H54 (cell line): ENCODE measurements around the gene SLC25A47.
"Not testable (repeated sequence)": the region's sequence is repeated elsewhere in the genome, so short reads cannot be mapped to it uniquely, and the experiment has no call there.

ENCODE experiments used
- DNase-seq: peaks from one replicate; pipeline ENCODE4 v3.0.0; 2011; ENCODE audit warnings: low spot score, mixed read lengths; ENCODE audit not compliant: insufficient read length
- FAIRE-seq: peaks from 3 replicates; lab custom pipeline; 2011; peaks lifted over from hg19 to GRCh38; lab: Jason Lieb, UNC
- POLR2A ChIP-seq: IDR thresholded peaks from 2 replicates; pipeline ENCODE4 v1.6.1; 2011; ENCODE audit warnings: low read depth, mild to moderate bottlenecking, low read length

Gene SLC25A47

DNA sequence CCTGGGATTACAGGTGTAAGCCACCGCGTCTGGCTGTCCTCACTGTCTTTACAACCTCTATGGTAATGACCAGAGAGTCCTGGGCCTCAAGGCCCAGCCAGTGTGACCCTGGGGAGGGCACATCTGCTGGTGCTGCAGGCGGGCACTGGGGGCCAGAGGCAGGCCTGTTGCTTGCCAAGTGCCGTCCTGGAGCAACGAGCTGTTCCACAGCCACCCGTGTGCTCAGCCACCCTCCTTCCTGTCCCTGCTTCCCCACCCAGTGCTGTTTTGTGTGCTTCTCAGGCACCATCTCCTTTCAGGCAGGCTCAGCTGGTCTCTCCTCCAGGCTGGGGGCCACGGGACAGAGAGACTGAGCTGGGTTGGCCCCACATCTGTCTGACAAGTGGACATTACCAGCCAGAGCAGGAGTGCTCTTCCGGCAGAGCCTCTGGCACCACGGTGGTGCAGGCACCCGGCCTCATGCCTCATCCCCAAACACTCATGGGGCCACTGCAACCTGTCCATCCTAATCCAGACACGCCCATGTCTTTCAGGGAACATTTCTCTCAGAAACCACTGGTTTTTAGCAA, 9.0 kb downstream of the SLC25A47 start:
- FAIRE-seq, result no peak
- DNase-seq, result no peak
- TF ChIP-seq POLR2A, result no peak

DNA sequence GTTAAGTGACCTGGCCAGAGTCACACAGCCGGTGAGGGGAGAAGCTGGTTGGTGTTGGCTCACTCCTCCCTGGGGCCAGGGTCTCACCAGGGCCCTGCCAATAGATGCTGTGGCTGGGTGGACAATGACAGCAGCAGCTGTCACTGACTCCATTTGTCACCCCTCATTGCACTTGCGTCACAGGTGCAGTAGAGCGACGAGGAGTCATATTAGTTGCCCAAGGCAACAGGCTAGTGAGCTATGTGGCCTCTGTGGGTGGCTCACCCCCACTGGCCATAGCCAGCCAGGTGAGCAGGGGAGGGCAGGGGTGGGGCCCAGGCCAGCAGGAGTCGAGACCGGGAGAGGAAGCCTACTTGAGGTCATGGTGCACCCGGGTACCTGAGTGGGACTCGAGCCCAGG, 9.7 kb downstream of the SLC25A47 start:
- FAIRE-seq, result no peak
- TF ChIP-seq POLR2A, result no peak
- no peak for DNase-seq

GRCh38 chr14:100333311-100333710, 10.2 kb downstream of the SLC25A47 start:
- TF ChIP-seq POLR2A, result no peak

DNA sequence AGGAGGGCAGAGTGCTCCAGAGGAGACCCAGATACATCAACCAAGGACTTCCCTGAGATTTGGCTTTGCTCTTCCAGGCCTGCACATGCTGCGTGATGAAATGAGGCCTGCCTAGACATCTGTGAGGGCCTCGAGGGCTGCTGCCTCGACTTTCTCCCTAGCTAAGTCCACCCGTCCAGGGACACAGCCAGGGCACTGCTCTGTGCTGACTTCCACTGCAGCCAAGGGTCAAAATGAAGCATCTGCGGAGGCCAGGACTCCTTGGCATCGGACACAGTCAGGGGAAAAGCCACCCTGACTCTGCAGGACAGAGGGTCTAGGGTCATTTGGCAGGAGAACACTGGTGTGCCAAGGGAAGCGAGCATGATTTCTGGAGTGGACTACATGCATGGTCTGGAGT, 10.7 kb downstream of the SLC25A47 start:
- no peak for FAIRE-seq
- DNase-seq, result no peak
- no peak for TF ChIP-seq POLR2A

More at GRCh38 chr14:100333311-100333710, 10.2 kb downstream of the SLC25A47 start:
- no peak for FAIRE-seq
- DNase-seq, result no peak

DNA sequence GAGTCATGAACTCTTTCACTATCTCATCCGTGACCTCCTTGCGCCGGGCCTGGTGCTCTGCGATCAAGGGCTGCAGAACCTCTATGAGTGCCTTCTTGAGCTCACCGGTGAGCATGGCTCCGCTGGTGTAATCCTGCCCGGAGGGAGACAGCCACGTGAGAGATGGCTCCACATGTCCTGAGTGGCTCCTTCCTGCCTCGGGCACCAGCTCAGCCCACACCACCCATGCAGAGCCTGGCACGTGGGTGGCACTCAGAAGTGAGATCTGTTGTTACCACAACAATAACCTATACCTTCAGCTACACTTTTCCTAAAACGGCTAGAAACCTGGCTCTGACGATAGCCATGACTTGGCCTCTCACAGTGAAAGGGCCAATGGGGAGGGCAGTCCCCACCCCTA, 11.8 kb downstream of the SLC25A47 start:
- FAIRE-seq (no peak), DNase-seq (no peak)
- TF ChIP-seq POLR2A, result no peak

GRCh38 chr14:100336618-100337530, 13.7 kb downstream of the SLC25A47 start:
- TF ChIP-seq POLR2A, result no peak
- no peak for DNase-seq
- no peak for FAIRE-seq

DNA sequence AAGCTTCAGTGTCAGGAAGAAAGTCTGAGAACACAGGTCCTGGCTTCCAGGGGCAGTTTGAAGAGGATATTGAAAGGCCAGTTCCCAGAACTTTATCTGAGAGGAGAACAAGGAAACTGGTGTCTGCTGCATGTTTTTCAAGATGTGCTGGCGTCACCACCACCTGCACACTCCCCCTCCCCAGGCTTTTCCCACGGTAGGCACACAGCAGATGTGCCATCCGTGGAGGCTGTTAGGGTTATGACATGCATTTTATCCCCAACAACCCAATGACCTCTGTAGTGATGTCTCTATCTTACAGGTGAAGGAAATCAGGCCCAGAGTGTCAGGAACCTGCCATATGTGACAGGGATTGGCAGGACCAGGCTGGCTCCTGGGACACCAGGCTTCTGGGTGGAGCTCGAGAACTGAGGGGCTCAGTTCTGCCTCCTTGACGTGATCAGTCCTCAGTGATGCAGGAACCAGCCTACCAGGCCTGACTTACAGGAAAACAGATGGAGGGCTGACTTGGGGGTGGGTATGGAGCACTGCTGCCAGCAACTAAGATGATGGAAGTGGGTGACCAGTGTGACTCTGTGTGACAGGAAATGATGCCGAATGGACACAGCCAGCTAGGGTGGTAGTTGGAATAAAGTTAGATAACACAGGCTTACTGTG, 16.8 kb downstream of the SLC25A47 start:
- no peak for DNase-seq
- no peak for FAIRE-seq
- no peak for TF ChIP-seq POLR2A

GRCh38 chr14:100340423-100340813, 17.3 kb downstream of the SLC25A47 start:
- DNase-seq (no peak), FAIRE-seq (no peak)
- TF ChIP-seq POLR2A, result no peak

DNA sequence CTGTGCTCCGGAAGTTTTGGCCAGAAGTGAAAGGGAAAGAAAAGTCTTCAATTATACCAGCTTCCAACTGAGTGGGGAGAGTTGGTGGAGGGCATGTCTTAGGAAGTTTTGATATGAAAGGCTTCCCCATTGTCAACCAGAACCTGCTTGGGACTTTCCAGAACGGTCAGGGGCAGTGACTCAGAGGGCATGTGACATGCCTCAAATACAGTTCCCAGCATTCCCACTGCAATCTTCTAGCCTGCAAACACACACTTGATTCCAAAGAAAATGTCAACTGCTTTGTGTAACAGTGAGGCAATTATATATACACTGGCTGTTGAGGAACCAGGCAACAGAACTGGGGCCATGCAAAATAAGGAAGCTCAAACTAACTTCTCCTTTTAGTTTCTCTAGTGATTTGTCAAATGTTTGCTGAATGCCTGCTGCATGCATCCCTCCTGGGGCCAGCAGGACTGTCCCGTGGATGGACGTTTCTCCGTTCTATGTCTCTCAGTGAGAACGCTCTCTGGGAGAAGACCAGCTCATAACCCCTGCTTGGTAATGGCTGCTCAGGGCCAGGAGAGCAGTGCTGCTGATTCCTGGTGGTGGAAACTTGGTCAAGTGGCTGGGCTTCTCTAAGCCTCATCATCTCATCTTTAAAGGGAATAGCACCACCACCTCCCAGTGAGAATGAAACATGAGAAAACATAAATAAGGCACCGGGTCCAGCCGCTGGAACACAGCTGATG, 18.3 kb downstream of the SLC25A47 start:
- TF ChIP-seq POLR2A, result no peak
- FAIRE-seq (peak; percentile 86), DNase-seq (peak; percentile 75)

- no peak for FAIRE-seq
- no peak for TF ChIP-seq POLR2A
- DNase-seq, result no peak
These were observed 19.1 kb downstream of the SLC25A47 start for GRCh38 chr14:100342195-100342594.

- not testable (repeated sequence) for FAIRE-seq, DNase-seq
These were observed 19.7 kb downstream of the SLC25A47 start for GRCh38 chr14:100342826-100343225.

- DNase-seq, FAIRE-seq: not testable (repeated sequence)
These were observed 21.5 kb downstream of the SLC25A47 start for GRCh38 chr14:100344657-100345056.

DNA sequence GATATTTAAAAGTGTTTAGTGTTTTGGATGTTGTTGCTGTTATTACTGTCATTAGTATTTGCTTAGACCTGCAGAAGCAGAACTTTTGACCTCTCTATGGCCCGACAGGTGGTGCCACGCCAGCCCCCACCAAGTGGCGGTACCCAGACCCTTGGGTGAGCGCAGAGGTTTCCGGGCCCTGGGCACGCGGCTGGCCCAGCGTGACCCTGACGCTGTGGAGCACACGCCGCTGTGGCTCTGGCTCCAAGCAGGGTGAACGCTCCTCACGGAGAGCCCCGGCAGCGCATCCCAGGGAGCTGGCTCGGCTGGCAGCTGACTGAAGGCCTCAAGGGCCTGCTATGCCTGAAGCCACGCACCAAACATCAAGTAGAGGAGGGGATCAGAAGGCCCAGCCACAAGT, 22.6 kb downstream of the SLC25A47 start:
- FAIRE-seq (no peak), DNase-seq (no peak)

More for the DNA sequence above, 22.6 kb downstream of the SLC25A47 start:
- TF ChIP-seq POLR2A, result no peak
